H9 (cell line): Measurements from ENCODE around the gene IRF2. TPM values are rescaled to one million over a fixed set of nuclear protein-coding genes. Genes with fewer than 3 reads are reported as not detected.

Experiments used
- DNase-seq: peaks from one replicate; pipeline ENCODE4 v3.0.0-alpha.2; 2017
- H2AFZ ChIP-seq: one replicate; pipeline ENCODE4 v1.6.1; 2013; ENCODE audit warnings: mild to moderate bottlenecking, low read length, control low read depth, moderate library complexity
- H2AK5ac ChIP-seq: 2 replicates; pipeline ENCODE4 v1.6.1; 2013; ENCODE audit warnings: low read length, control low read depth, mixed read lengths; ENCODE audit not compliant: insufficient read length
- H2BK120ac ChIP-seq: one replicate; pipeline ENCODE4 v1.6.1; 2013; ENCODE audit warnings: low read depth, mild to moderate bottlenecking, low read length, control low read depth, inconsistent platforms; ENCODE audit not compliant: poor library complexity, severe bottlenecking
- H2BK12ac ChIP-seq: 2 replicates; pipeline ENCODE4 v1.6.1; 2013; ENCODE audit warnings: low read length, control low read depth, mixed read lengths, low read depth; ENCODE audit not compliant: insufficient read length
- H2BK15ac ChIP-seq: 2 replicates; pipeline ENCODE4 v1.6.1; 2013; ENCODE audit warnings: low read depth, low read length, control low read depth
- H2BK20ac ChIP-seq: one replicate; pipeline ENCODE4 v1.6.1; 2013; ENCODE audit warnings: low read depth, mild to moderate bottlenecking, low read length, control low read depth, inconsistent platforms; ENCODE audit not compliant: poor library complexity, severe bottlenecking
- H2BK5ac ChIP-seq: 2 replicates; pipeline ENCODE4 v1.6.1; 2013; ENCODE audit warnings: low read length, control low read depth, mixed read lengths; ENCODE audit not compliant: insufficient read length
- H3K14ac ChIP-seq: 2 replicates; pipeline ENCODE4 v1.6.1; 2013; ENCODE audit warnings: low read length, control low read depth; ENCODE audit not compliant: insufficient read depth
- H3K18ac ChIP-seq: 2 replicates; pipeline ENCODE4 v1.6.1; 2013; ENCODE audit warnings: low read depth, mild to moderate bottlenecking, mixed read lengths, low read length, control low read depth; ENCODE audit not compliant: insufficient read length
- H3K23ac ChIP-seq: 2 replicates; pipeline ENCODE4 v1.6.1; 2013; ENCODE audit warnings: low read length, control low read depth, mixed read lengths, low read depth; ENCODE audit not compliant: insufficient read length
- H3K23me2 ChIP-seq: 2 replicates; pipeline ENCODE4 v1.6.1; 2013; ENCODE audit warnings: low read depth, mild to moderate bottlenecking, mixed read lengths, low read length, control low read depth; ENCODE audit not compliant: insufficient read length, poor library complexity, severe bottlenecking
- H3K27ac ChIP-seq: 2 replicates; pipeline ENCODE4 v1.5.1; 2013; ENCODE audit warnings: low read length, control low read depth, mixed read lengths, low read depth; ENCODE audit not compliant: insufficient read length
- H3K27me3 ChIP-seq: 2 replicates; pipeline ENCODE4 v1.6.1; 2013; ENCODE audit warnings: low read length, control low read depth, inconsistent platforms; ENCODE audit not compliant: insufficient read depth
- H3K4ac ChIP-seq: 2 replicates; pipeline ENCODE4 v1.6.1; 2013; ENCODE audit warnings: low read depth, mild to moderate bottlenecking, control low read depth, inconsistent platforms, low read length, moderate library complexity
- H3K4me1 ChIP-seq: 2 replicates; pipeline ENCODE4 v1.6.1; 2013; ENCODE audit warnings: low read length, control low read depth, inconsistent platforms; ENCODE audit not compliant: insufficient read depth
- H3K4me2 ChIP-seq: 2 replicates; pipeline ENCODE4 v1.6.1; 2013; ENCODE audit warnings: low read length, control low read depth, mixed read lengths; ENCODE audit not compliant: insufficient read length, insufficient read depth
- H3K56ac ChIP-seq: 2 replicates; pipeline ENCODE4 v1.6.1; 2013; ENCODE audit warnings: low read depth, mild to moderate bottlenecking, mixed read lengths, low read length, control low read depth; ENCODE audit not compliant: insufficient read length
- H3K79me1 ChIP-seq: 2 replicates; pipeline ENCODE4 v1.6.1; 2013; ENCODE audit warnings: low read depth, mild to moderate bottlenecking, moderate library complexity, low read length, control low read depth, inconsistent platforms; ENCODE audit not compliant: insufficient read depth, poor library complexity, severe bottlenecking
- H3K79me2 ChIP-seq: 2 replicates; pipeline ENCODE4 v1.6.1; 2013; ENCODE audit warnings: low read length, control low read depth, inconsistent platforms; ENCODE audit not compliant: insufficient read depth
- H3K9ac ChIP-seq: 2 replicates; pipeline ENCODE4 v1.6.1; 2013; ENCODE audit warnings: low read length, control low read depth, mixed read lengths; ENCODE audit not compliant: insufficient read length; ENCODE audit errors: extremely low read depth
- H3K9me3 ChIP-seq: one replicate; pipeline ENCODE4 v1.6.1; 2013; ENCODE audit warnings: low read depth, low read length, inconsistent platforms; ENCODE audit not compliant: control insufficient read depth
- H3T11ph ChIP-seq: one replicate; pipeline ENCODE4 v1.6.1; 2013; ENCODE audit warnings: mild to moderate bottlenecking, low read length, control low read depth, inconsistent platforms
- H4K20me1 ChIP-seq: one replicate; pipeline ENCODE4 v1.6.1; 2013; ENCODE audit not compliant: control insufficient read depth, insufficient read length, insufficient read depth
- H4K5ac ChIP-seq: 2 replicates; pipeline ENCODE4 v1.6.1; 2013; ENCODE audit warnings: low read depth, mild to moderate bottlenecking, mixed read lengths, low read length, control low read depth; ENCODE audit not compliant: insufficient read length
- H4K8ac ChIP-seq: replicated peaks from 2 replicates; pipeline ENCODE4 v1.6.1; 2013; ENCODE audit warnings: low read length, control low read depth, mixed read lengths, low read depth; ENCODE audit not compliant: insufficient read length
- H4K91ac ChIP-seq: 2 replicates; pipeline ENCODE4 v1.6.1; 2013; ENCODE audit warnings: low read depth, mild to moderate bottlenecking, moderate library complexity, mixed read lengths, low read length, control low read depth; ENCODE audit not compliant: insufficient read length
- H3K27ac Mint-ChIP-seq, 3 experiments: 2 replicates in 2 of 3; 3 replicates in 1 of 3; pipeline ENCODE4 v1.8.0; 2020 to 2021; ENCODE audit warnings: mixed read lengths in 3 of 3, mild to moderate bottlenecking in 1 of 3, moderate library complexity in 1 of 3
- H3K27me3 Mint-ChIP-seq: 2 replicates; pipeline ENCODE4 v1.8.0; 2021; ENCODE audit warnings: low read depth, mild to moderate bottlenecking, moderate library complexity, mixed read lengths
- H3K36me3 Mint-ChIP-seq, 3 experiments: 2 replicates in 2 of 3; 3 replicates in 1 of 3; pipeline ENCODE4 v1.8.0; 2020 to 2021; ENCODE audit warnings: low read depth in 3 of 3, mixed read lengths in 3 of 3; ENCODE audit not compliant: insufficient read depth in 1 of 3
- H3K4me1 Mint-ChIP-seq, 2 experiments: 2 replicates each; pipeline ENCODE4 v1.8.0; 2020; ENCODE audit warnings: mixed read lengths in 2 of 2
- H3K4me3 Mint-ChIP-seq, 2 experiments: 2 replicates in 1 of 2; 3 replicates in 1 of 2; pipeline ENCODE4 v1.8.0; 2020 to 2021; ENCODE audit warnings: mild to moderate bottlenecking in 2 of 2, mixed read lengths in 2 of 2, moderate library complexity in 1 of 2
- H3K9me3 Mint-ChIP-seq, 2 experiments: 2 replicates in 1 of 2; 3 replicates in 1 of 2; pipeline ENCODE4 v1.8.0; 2020; ENCODE audit warnings: mild to moderate bottlenecking in 2 of 2, mixed read lengths in 2 of 2, moderate library complexity in 1 of 2
- CTCF ChIP-seq: fragments of 200-600 bp; sonication (generic); conservative IDR thresholded peaks from 3 replicates; pipeline ENCODE4 v1.8.0; 2021; ENCODE audit warnings: antibody characterized with exemption, mild to moderate bottlenecking
- WGBS: extraction: QIAGEN DNeasy Blood & Tissue Kit; methylation state at CpG from one replicate; pipeline ENCODE4 v1.1.7; 2013; ENCODE audit warnings: missing lambda C conversion rate, low lambda C conversion rate, mixed read lengths; ENCODE audit not compliant: insufficient read length; ENCODE audit errors: extremely low coverage; 5-methylcytosine and 5-hydroxymethylcytosine counted together
- total RNA-seq: library from RNA; stranded (reverse); gene quantifications from 2 replicates; pipeline ENCODE4 v1.2.1, GENCODE V29; 2021

Gene IRF2
- total RNA-seq, 1 experiment from 2014 or later, result 13.5 TPM

DNA sequence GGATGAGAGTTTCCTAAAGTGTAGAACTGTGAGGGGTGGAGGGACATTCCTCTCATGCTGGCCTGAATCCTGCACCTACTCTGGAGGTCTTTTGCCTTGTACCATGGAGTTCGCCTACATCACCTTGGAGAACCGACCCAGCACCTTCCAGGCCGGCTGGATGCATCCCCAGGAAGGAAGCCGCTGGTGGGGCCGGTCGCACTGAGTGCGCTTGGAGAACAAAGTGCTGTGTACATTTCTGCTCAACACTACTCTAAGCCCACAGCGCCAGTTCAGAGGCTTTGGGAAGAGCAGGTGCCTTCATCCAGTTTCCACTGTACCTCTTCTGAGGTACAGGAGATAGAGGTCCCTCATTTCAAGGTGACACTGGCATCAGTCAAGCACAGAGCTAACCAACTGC, 15.4 kb upstream of the IRF2 start:
- no peaks in the 10 kb centered on the region for H3K27me3 ChIP-seq
- H3K27ac Mint-ChIP-seq, result no peak overlapping the region
- H3K27me3 Mint-ChIP-seq, result peaks cover 2% of the 10 kb centered on the region; the same call in 1 of the 2 replicates
- no peak overlapping the region for H3T11ph ChIP-seq
- H2AK5ac ChIP-seq, result no peak overlapping the region
- no CpG with 5 or more reads among the region's 8 CpGs for WGBS
- no peak overlapping the region for H2BK120ac ChIP-seq
- TF ChIP-seq CTCF, result no peak
- peaks cover 6 to 9% of the 10 kb centered on the region in 2 experiments; a peak in 4 of 5 replicates for H3K9me3 Mint-ChIP-seq
- H2AFZ ChIP-seq, result no peak overlapping the region
- H2BK15ac ChIP-seq, result no peak overlapping the region
- H4K5ac ChIP-seq, result no peak overlapping the region
- H3K23me2 ChIP-seq, result no peaks in the 10 kb centered on the region
- no peak overlapping the region for H4K91ac ChIP-seq
- H3K4me1 Mint-ChIP-seq, result no peaks in the 10 kb centered on the region
- no peak overlapping the region for H3K4me3 Mint-ChIP-seq
- H3K27ac ChIP-seq, result no peak overlapping the region
- no peak overlapping the region for H3K4ac ChIP-seq
- H3K79me2 ChIP-seq, result no peaks in the 10 kb centered on the region
- no peaks in the 10 kb centered on the region for H4K20me1 ChIP-seq
- H3K9me3 ChIP-seq, result no peaks in the 10 kb centered on the region
- H3K56ac ChIP-seq, result no peak overlapping the region
- H2BK5ac ChIP-seq, result no peak overlapping the region
- H3K79me1 ChIP-seq, result no peaks in the 10 kb centered on the region
- H3K36me3 Mint-ChIP-seq, result peaks cover 0 to 13% (median 0%) of the 10 kb centered on the region in 3 experiments; a peak in 2 of 7 replicates
- H2BK20ac ChIP-seq, result no peak overlapping the region
- H3K18ac ChIP-seq, result no peak overlapping the region
- no peak for DNase-seq
- H3K14ac ChIP-seq, result no peak overlapping the region
- no peak overlapping the region for H3K9ac ChIP-seq
- no peak overlapping the region for H3K4me2 ChIP-seq
- no peaks in the 10 kb centered on the region for H3K4me1 ChIP-seq
- H4K8ac ChIP-seq, result no peak overlapping the region
- H3K23ac ChIP-seq, result no peak overlapping the region
- no peak overlapping the region for H2BK12ac ChIP-seq
